ENCODE measurements around the gene STARD7. TPM values are rescaled to one million over a fixed set of nuclear protein-coding genes. Genes with fewer than 3 reads are reported as not detected.

STARD7 gene, protein sequence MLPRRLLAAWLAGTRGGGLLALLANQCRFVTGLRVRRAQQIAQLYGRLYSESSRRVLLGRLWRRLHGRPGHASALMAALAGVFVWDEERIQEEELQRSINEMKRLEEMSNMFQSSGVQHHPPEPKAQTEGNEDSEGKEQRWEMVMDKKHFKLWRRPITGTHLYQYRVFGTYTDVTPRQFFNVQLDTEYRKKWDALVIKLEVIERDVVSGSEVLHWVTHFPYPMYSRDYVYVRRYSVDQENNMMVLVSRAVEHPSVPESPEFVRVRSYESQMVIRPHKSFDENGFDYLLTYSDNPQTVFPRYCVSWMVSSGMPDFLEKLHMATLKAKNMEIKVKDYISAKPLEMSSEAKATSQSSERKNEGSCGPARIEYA
- 72.5 and 95.9 TPM in 2 replicates for total RNA-seq

GRCh38 chr2:96208143-96209010 lies at the start of gene STARD7:
Gene STARD7 (minus strand): TSS chr2:96208827. CDS start chr2:96208434, 393 bp downstream.

DNA sequence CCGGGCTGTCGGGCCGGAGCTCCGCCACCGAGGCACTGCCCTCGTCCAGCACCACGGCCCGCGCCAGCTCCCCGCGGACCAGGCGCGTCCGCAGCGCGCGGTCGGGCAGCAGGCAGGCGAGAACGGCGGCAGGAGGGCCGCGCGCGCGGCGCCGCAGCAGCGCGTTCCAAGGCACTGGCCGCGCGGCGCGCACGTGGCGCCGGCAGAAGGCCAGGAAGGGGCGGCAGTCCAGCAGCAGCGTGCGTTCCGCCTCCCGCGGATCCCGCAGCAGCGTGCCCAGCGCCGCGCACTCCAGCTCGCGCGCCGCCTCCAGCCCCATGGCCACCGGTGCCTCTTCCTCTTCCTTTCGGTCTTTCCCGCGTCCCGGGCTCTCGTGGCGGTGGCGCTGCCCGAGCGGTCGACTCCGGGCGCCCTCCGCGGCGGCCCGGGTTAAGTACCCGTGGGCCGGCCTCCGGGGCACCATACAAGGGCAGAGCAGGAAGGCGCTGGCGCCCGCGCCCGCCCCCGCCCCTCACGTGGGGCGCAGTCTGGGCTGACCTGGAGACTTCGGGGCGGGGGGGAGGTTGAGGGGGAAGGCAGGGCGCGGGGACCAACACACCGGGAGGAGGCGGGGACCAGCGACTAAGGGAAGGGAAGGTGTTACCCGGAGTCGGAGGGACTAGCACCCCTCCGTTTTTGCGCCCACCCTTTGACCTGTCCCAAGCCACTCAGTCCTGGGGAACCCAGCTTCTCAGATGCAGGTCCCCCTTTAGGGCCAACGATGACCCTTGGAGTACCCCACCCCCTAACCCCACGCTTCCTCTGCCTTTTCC lies 63.4 kb downstream of the STARD7 start, which contains the start of gene DUSP2:
TSS of gene DUSP2 (minus strand) at position 405 of the 812 bp plus-strand sequence. CDS start at position 319, 86 bp downstream.

DNA sequence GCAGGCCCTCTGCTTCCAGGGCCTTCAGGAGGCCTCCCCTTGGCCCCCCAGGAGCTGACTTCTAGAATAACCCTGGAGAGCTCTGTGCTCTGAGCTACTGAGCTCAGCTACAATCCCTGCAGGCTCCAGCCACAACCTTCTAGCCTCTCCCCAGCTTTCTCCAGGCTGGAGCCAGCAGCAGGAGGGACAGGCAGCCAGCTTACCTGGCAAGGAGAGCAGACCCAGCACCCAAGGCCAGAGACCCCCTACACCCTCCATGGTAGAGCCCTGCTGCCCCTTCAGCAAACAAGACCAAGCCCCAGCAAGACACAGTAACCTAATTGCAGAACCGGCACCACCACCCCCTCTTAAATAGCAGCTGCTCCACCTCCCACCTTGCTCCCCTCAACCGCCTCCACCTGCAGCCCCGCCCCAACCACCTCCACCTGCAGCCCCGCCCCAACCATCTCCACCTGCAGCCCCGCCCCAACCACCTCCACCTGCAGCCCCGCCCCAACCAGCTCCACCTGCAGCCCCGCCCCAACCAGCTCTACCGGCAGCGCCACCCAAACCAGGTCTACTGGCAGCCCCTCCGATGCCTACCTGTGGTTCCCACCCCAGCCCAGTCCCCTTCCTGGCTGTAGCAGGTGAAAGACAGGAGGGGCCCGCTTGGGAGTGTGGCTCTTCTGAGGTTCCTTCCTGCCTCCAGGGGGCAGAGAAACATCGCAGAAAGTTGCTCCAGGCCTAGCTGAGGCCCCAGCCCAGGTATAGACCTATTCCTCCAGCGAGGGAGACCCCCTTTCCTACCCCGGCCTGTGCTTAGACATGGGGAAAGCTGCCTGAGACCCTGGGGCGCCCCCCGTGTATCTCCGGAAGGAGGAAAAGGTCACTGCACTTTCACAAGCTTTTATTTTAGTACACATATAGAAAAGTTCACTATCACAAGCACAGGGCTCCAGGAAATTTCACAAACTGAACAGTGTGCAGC lies 70.2 kb downstream of the STARD7 start, which contains the start of gene ASTL:
TSS of gene ASTL (minus strand) at position 324 of the 967 bp plus-strand sequence. CDS start at position 258, 66 bp downstream.

Other genes starting within 250 kb of the STARD7 start
- gene ANKRD36C, start 217.0 kb downstream of the STARD7 start, total RNA-seq: 17.2 and 26.0 TPM in 2 replicates
- 2.3 and 3.1 TPM in 2 replicates for gene GPAT2, start 173.9 kb downstream of the STARD7 start, total RNA-seq
- 0.09 TPM in 1 of 2 replicates, not detected in the other for gene ADRA2B, start 92.3 kb downstream of the STARD7 start, total RNA-seq
- gene ASTL, start 70.3 kb downstream of the STARD7 start, total RNA-seq: not detected in 2 replicates
- gene DUSP2, start 63.4 kb downstream of the STARD7 start, total RNA-seq: 0.28 and 1.8 TPM in 2 replicates
- gene TMEM127, start 57.2 kb upstream of the STARD7 start, total RNA-seq: 11.8 and 17.8 TPM in 2 replicates
- 54.5 and 67.6 TPM in 2 replicates for gene CIAO1, start 57.4 kb upstream of the STARD7 start, total RNA-seq
- 35.1 and 37.5 TPM in 2 replicates for gene SNRNP200, start 96.7 kb upstream of the STARD7 start, total RNA-seq
- 0.43 and 0.74 TPM in 2 replicates for gene ITPRIPL1, start 116.5 kb upstream of the STARD7 start, total RNA-seq
- 1.6 and 1.8 TPM in 2 replicates for gene NCAPH, start 126.9 kb upstream of the STARD7 start, total RNA-seq

All from smooth muscle cell of bladder (primary cell).